ENCODE data around the gene IFT81. TPM values are rescaled to one million over a fixed set of nuclear protein-coding genes. Genes with fewer than 3 reads are reported as not detected.

Gene IFT81
- total RNA-seq, 1 donor from 2014 or later, result 13.1 TPM

DNA sequence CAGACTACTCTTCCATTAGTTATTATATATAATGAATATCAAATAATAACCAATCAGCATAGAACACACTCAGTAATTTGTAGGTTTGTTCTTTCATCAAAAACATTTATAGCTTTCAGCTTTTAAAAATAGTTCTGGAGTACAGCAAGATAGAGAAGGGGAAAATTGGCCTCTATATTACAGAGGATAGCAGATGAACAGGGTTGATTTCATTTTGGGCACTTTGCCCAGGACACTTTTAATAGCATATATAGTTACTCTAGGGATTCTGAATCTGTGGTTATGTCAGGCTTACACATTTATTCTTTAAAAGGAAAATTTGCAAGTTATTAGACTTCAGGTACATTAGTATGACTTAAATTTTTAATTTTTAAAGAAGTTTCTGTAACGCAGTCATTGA lies 52.6 kb downstream of the IFT81 start:
- Mint-ChIP-seq H3K9me3 (ENCODE audit: unreplicated experiment) (no peaks in the 10 kb centered on the region), H3K4me3 (ENCODE audit: unreplicated experiment) (no peak overlapping the region), H3K4me1 (ENCODE audit: unreplicated experiment) (peaks cover 33% of the 10 kb centered on the region), H3K36me3 (ENCODE audit: unreplicated experiment) (peaks cover 2% of the 10 kb centered on the region), H3K27me3 (ENCODE audit: unreplicated experiment) (no peaks in the 10 kb centered on the region), H3K27ac (ENCODE audit: unreplicated experiment) (peak overlapping the region; percentile 62)
- TF ChIP-seq, protein P1, sequence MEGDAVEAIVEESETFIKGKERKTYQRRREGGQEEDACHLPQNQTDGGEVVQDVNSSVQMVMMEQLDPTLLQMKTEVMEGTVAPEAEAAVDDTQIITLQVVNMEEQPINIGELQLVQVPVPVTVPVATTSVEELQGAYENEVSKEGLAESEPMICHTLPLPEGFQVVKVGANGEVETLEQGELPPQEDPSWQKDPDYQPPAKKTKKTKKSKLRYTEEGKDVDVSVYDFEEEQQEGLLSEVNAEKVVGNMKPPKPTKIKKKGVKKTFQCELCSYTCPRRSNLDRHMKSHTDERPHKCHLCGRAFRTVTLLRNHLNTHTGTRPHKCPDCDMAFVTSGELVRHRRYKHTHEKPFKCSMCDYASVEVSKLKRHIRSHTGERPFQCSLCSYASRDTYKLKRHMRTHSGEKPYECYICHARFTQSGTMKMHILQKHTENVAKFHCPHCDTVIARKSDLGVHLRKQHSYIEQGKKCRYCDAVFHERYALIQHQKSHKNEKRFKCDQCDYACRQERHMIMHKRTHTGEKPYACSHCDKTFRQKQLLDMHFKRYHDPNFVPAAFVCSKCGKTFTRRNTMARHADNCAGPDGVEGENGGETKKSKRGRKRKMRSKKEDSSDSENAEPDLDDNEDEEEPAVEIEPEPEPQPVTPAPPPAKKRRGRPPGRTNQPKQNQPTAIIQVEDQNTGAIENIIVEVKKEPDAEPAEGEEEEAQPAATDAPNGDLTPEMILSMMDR (IDR thresholded peaks at IDR 0.05), result no peak
- DNase-seq (ENCODE audit: extremely low spot score, unreplicated experiment), result no peak

DNA sequence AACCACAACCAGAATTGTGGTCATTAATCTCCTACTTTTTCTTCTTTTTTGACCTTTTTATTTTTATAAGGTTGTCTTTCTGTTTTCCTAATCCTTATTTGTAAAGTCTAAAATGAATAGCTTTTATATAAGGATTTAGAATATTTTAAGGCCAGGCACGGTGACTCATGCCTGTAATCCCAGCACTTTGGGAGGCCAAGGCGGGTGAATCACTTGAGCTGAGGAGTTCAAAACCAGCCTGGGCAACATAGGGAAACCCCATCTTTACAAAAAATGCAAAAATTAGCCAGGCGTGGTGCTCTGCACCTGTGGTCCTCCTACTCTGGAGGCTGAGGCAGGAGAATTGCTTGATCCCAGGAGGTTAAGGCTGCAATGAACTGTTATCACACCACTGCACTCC lies 55.1 kb downstream of the IFT81 start:
- no peak for DNase-seq (ENCODE audit: extremely low spot score, unreplicated experiment)
- TF ChIP-seq, protein P1 (IDR thresholded peaks at IDR 0.05), result no peak

DNA sequence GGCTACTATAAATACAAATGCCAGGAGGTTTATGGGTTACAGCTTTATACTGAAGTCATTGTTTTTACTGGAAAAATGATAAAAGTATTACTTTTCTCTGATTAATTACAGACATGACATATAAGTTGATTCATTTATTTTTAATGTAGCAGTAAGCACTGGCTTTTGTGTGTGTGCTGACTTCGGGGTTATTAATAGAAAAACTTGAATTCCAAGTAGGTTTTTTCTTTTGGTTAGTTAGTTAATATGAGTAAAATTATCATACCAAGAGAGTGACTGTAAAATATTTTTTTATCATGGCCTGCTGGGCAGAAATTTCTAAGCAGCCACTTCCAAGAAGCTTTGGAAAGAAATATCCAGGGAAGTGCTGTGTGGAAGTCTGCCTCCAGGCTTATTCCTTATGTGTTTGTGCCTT lies 56.4 kb downstream of the IFT81 start:
- Mint-ChIP-seq H3K9me3 (ENCODE audit: unreplicated experiment) (no peaks in the 10 kb centered on the region), H3K27me3 (ENCODE audit: unreplicated experiment) (no peaks in the 10 kb centered on the region), H3K36me3 (ENCODE audit: unreplicated experiment) (peaks cover 11% of the 10 kb centered on the region), H3K4me3 (ENCODE audit: unreplicated experiment) (no peak overlapping the region), H3K4me1 (ENCODE audit: unreplicated experiment) (peaks cover 34% of the 10 kb centered on the region), H3K27ac (ENCODE audit: unreplicated experiment) (peak overlapping the region; percentile 79)
- no peak for DNase-seq (ENCODE audit: extremely low spot score, unreplicated experiment)
- TF ChIP-seq, protein P1 (IDR thresholded peaks at IDR 0.05), result no peak

More for the DNA sequence above, 55.1 kb downstream of the IFT81 start:
- Mint-ChIP-seq H3K27me3 (ENCODE audit: unreplicated experiment) (no peaks in the 10 kb centered on the region), H3K9me3 (ENCODE audit: unreplicated experiment) (no peaks in the 10 kb centered on the region), H3K27ac (ENCODE audit: unreplicated experiment) (peak overlapping the region; percentile 70), H3K4me1 (ENCODE audit: unreplicated experiment) (peaks cover 34% of the 10 kb centered on the region), H3K4me3 (ENCODE audit: unreplicated experiment) (no peak overlapping the region), H3K36me3 (ENCODE audit: unreplicated experiment) (peaks cover 5% of the 10 kb centered on the region)

DNA sequence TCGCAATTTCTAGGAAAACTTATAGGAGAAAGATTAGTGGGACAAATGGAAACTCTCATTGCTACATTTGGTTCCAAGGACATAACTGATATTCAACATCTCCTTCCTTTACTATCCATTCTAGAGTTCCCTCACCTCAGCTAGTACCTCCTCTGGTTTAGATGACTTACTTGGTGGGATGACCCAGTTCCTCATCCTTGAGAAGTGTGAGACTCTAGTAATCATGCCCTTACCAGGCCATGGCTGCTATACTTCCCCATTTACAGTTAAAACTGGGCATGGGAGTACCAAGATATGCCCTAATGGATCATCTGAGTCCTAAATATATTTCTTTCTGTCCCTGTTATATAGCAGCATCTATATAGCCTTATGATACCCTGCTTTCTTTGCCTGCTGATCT lies 58.1 kb downstream of the IFT81 start:
- Mint-ChIP-seq H3K4me3 (ENCODE audit: unreplicated experiment) (no peak overlapping the region), H3K36me3 (ENCODE audit: unreplicated experiment) (peaks cover 23% of the 10 kb centered on the region), H3K27me3 (ENCODE audit: unreplicated experiment) (no peaks in the 10 kb centered on the region), H3K9me3 (ENCODE audit: unreplicated experiment) (peaks cover 10% of the 10 kb centered on the region), H3K27ac (ENCODE audit: unreplicated experiment) (no peak overlapping the region), H3K4me1 (ENCODE audit: unreplicated experiment) (peaks cover 25% of the 10 kb centered on the region)
- TF ChIP-seq, protein P1 (IDR thresholded peaks at IDR 0.05), result no peak
- DNase-seq (ENCODE audit: extremely low spot score, unreplicated experiment), result no peak

DNA sequence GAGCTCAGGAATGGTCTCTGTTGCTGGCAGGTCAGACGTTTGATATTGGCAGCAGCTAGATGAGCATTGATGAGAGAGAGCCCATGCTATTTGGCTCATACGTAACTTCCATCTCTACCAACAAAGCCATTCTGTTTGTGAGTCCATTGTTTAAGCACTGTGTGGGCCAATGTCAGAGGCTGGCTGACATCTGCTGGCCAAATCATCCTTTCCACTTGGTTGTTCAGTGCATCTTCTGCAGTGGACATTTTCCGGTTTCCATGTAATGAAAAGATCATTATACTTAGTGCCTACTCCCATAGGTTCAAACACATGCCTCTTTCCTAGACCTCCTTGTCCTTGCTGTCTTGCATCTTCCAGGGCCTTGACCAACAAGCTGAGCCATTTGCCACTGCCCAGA lies 59.2 kb downstream of the IFT81 start:
- DNase-seq (ENCODE audit: extremely low spot score, unreplicated experiment), result no peak
- H3K27ac Mint-ChIP-seq (ENCODE audit: unreplicated experiment), result no peak overlapping the region
- peaks cover 26% of the 10 kb centered on the region for H3K36me3 Mint-ChIP-seq (ENCODE audit: unreplicated experiment)
- TF ChIP-seq, protein P1 (IDR thresholded peaks at IDR 0.05), result no peak
- H3K27me3 Mint-ChIP-seq (ENCODE audit: unreplicated experiment), result no peaks in the 10 kb centered on the region
- H3K4me3 Mint-ChIP-seq (ENCODE audit: unreplicated experiment), result no peak overlapping the region
- H3K9me3 Mint-ChIP-seq (ENCODE audit: unreplicated experiment), result peaks cover 10% of the 10 kb centered on the region
- peaks cover 24% of the 10 kb centered on the region for H3K4me1 Mint-ChIP-seq (ENCODE audit: unreplicated experiment)
